IPS-18a (cell line): ENCODE results near the gene ADGRL4.
"Not testable (repeated sequence)": the region's sequence is repeated elsewhere in the genome, so short reads cannot be mapped to it uniquely, and the experiment has no call there.

Experiments
- H3K27ac ChIP-seq: one replicate; pipeline ENCODE4 v1.5.1; 2013; ENCODE audit warnings: low read length
- H3K27me3 ChIP-seq: one replicate; pipeline ENCODE4 v1.6.1; 2013; ENCODE audit warnings: mild to moderate bottlenecking, low read length; ENCODE audit not compliant: control insufficient read depth, insufficient read depth
- H3K36me3 ChIP-seq: one replicate; pipeline ENCODE4 v1.6.1; 2013; ENCODE audit warnings: low read depth, low read length; ENCODE audit not compliant: control insufficient read depth
- H3K4me1 ChIP-seq: one replicate; pipeline ENCODE4 v1.6.1; 2013; ENCODE audit warnings: low read depth, low read length; ENCODE audit not compliant: control insufficient read depth
- H3K4me3 ChIP-seq: one replicate; pipeline ENCODE4 v1.5.1; 2013; ENCODE audit warnings: low read length
- H3K9ac ChIP-seq: one replicate; pipeline ENCODE4 v1.6.1; 2013; ENCODE audit warnings: mild to moderate bottlenecking, low read length, moderate library complexity
- H3K9me3 ChIP-seq: one replicate; pipeline ENCODE4 v1.6.1; 2013; ENCODE audit warnings: low read depth, low read length; ENCODE audit not compliant: control insufficient read depth

The ADGRL4 gene

GRCh38 chr1:79005945-79006344 is 585 bp downstream of the ADGRL4 start:
- Histone ChIP-seq H3K9me3 (no peaks in the 10 kb centered on the region), H3K27me3 (peaks cover 15% of the 10 kb centered on the region), H3K4me1 (peaks cover 8% of the 10 kb centered on the region), H3K9ac (peak overlapping the region; percentile 56), H3K36me3 (no peaks in the 10 kb centered on the region), H3K27ac (no peak overlapping the region), H3K4me3 (peak overlapping the region; percentile 71)

- no peak overlapping the region for H3K27ac ChIP-seq
- no peak overlapping the region for H3K4me3 ChIP-seq
- H3K4me1 ChIP-seq: peaks cover 8% of the 10 kb centered on the region
- no peaks in the 10 kb centered on the region for H3K9me3 ChIP-seq
- no peaks in the 10 kb centered on the region for H3K36me3 ChIP-seq
- H3K27me3 ChIP-seq: peaks cover 15% of the 10 kb centered on the region
- no peak overlapping the region for H3K9ac ChIP-seq
These were observed 1.6 kb downstream of the ADGRL4 start for GRCh38 chr1:79004916-79005315.

GRCh38 chr1:78996791-78997190 is 9.7 kb downstream of the ADGRL4 start:
- Histone ChIP-seq H3K9ac (no peak overlapping the region), H3K9me3 (no peaks in the 10 kb centered on the region), H3K4me3 (no peak overlapping the region), H3K27ac (no peak overlapping the region), H3K27me3 (no peaks in the 10 kb centered on the region), H3K4me1 (no peaks in the 10 kb centered on the region), H3K36me3 (no peaks in the 10 kb centered on the region)

GRCh38 chr1:78987042-78987441 is 19.5 kb downstream of the ADGRL4 start:
- Histone ChIP-seq H3K9ac (no peak overlapping the region), H3K36me3 (no peaks in the 10 kb centered on the region), H3K4me3 (no peak overlapping the region), H3K27me3 (no peaks in the 10 kb centered on the region), H3K9me3 (no peaks in the 10 kb centered on the region), H3K4me1 (no peaks in the 10 kb centered on the region), H3K27ac (no peak overlapping the region)

- Histone ChIP-seq H3K27ac (no peak overlapping the region), H3K9me3 (no peaks in the 10 kb centered on the region), H3K4me1 (no peaks in the 10 kb centered on the region), H3K27me3 (peaks cover 13% of the 10 kb centered on the region), H3K9ac (no peak overlapping the region), H3K36me3 (no peaks in the 10 kb centered on the region), H3K4me3 (no peak overlapping the region)
These were observed 26.0 kb downstream of the ADGRL4 start for GRCh38 chr1:78980511-78980910.

- Histone ChIP-seq H3K27ac (no peak overlapping the region), H3K4me1 (no peaks in the 10 kb centered on the region), H3K4me3 (no peak overlapping the region), H3K9ac (no peak overlapping the region), H3K36me3 (no peaks in the 10 kb centered on the region), H3K9me3 (no peaks in the 10 kb centered on the region), H3K27me3 (peaks cover 77% of the 10 kb centered on the region)
These were observed 33.8 kb downstream of the ADGRL4 start for GRCh38 chr1:78972723-78973122.

GRCh38 chr1:78967091-78967490 is 39.4 kb downstream of the ADGRL4 start:
- Histone ChIP-seq H3K9me3 (peaks cover 23% of the 10 kb centered on the region), H3K27me3 (peaks cover 96% of the 10 kb centered on the region)
- H3K9ac ChIP-seq, H3K4me1 ChIP-seq, H3K4me3 ChIP-seq, H3K27ac ChIP-seq, H3K36me3 ChIP-seq: not testable (repeated sequence)

- Histone ChIP-seq H3K4me3 (no peak overlapping the region), H3K9me3 (no peaks in the 10 kb centered on the region)
These were observed 47.8 kb downstream of the ADGRL4 start for GRCh38 chr1:78958711-78959110.

GRCh38 chr1:78950826-78951225 is 55.7 kb downstream of the ADGRL4 start:
- Histone ChIP-seq H3K36me3 (no peaks in the 10 kb centered on the region), H3K4me1 (no peaks in the 10 kb centered on the region), H3K9me3 (no peaks in the 10 kb centered on the region), H3K27me3 (no peaks in the 10 kb centered on the region), H3K9ac (no peak overlapping the region), H3K27ac (no peak overlapping the region), H3K4me3 (no peak overlapping the region)

More at GRCh38 chr1:78958711-78959110, 47.8 kb downstream of the ADGRL4 start:
- Histone ChIP-seq H3K36me3 (no peaks in the 10 kb centered on the region), H3K4me1 (no peaks in the 10 kb centered on the region), H3K27ac (no peak overlapping the region), H3K27me3 (peaks cover 20% of the 10 kb centered on the region), H3K9ac (no peak overlapping the region)

- H3K27ac ChIP-seq: no peak overlapping the region
- H3K9ac ChIP-seq: no peak overlapping the region
- no peaks in the 10 kb centered on the region for H3K36me3 ChIP-seq
- H3K27me3 ChIP-seq: no peaks in the 10 kb centered on the region
- H3K4me1 ChIP-seq: no peaks in the 10 kb centered on the region
- no peaks in the 10 kb centered on the region for H3K9me3 ChIP-seq
- no peak overlapping the region for H3K4me3 ChIP-seq
These were observed 57.3 kb downstream of the ADGRL4 start for GRCh38 chr1:78949227-78949626.

GRCh38 chr1:78919150-78919549 is 87.4 kb downstream of the ADGRL4 start:
- H3K9ac ChIP-seq: no peak overlapping the region
- H3K4me1 ChIP-seq: no peaks in the 10 kb centered on the region
- H3K9me3 ChIP-seq: no peaks in the 10 kb centered on the region
- no peaks in the 10 kb centered on the region for H3K36me3 ChIP-seq
- no peaks in the 10 kb centered on the region for H3K27me3 ChIP-seq
- no peak overlapping the region for H3K4me3 ChIP-seq
- no peak overlapping the region for H3K27ac ChIP-seq

- Histone ChIP-seq H3K4me3 (no peak overlapping the region), H3K36me3 (no peaks in the 10 kb centered on the region), H3K27me3 (no peaks in the 10 kb centered on the region), H3K9me3 (no peaks in the 10 kb centered on the region), H3K4me1 (no peaks in the 10 kb centered on the region), H3K27ac (no peak overlapping the region), H3K9ac (no peak overlapping the region)
These were observed 88.4 kb downstream of the ADGRL4 start for GRCh38 chr1:78918157-78918556.
